HEK293T (cell line): Measurements from ENCODE around the gene KIF12.

Source experiments
- CTCF ChIA-PET: fragments of 350-600 bp; formaldehyde crosslinking; extraction: SDS; loops from one replicate; lab custom pipeline; 2021; ENCODE audit warnings: antibody characterized with exemption, inconsistent platforms; lab: Yijun Ruan, JAX
- POLR2A ChIA-PET: fragments of 350-600 bp; formaldehyde crosslinking; extraction: SDS; loops from one replicate; lab custom pipeline; 2020; ENCODE audit warnings: antibody characterized with exemption, inconsistent platforms; lab: Yijun Ruan, JAX
- DNase-seq: peaks from one replicate; pipeline ENCODE4 v3.0.0; 2012; ENCODE audit warnings: mixed read lengths; ENCODE audit errors: extremely low spot score
- ARNT ChIP-seq: fragments of 450-650 bp; IDR thresholded peaks from 2 replicates; pipeline ENCODE4 v1.6.1; 2017; ENCODE audit warnings: mild to moderate bottlenecking
- BHLHE40 ChIP-seq: fragments of 450-650 bp; IDR thresholded peaks from 2 replicates; pipeline ENCODE4 v1.6.1; 2016; ENCODE audit warnings: mild to moderate bottlenecking, moderate library complexity, borderline replicate concordance
- CTBP1 ChIP-seq: fragments of 450-650 bp; IDR thresholded peaks from 2 replicates; pipeline ENCODE4 v1.6.1; 2016; ENCODE audit warnings: borderline replicate concordance
- ELF4 ChIP-seq: fragments of 450-650 bp; IDR thresholded peaks from 2 replicates; pipeline ENCODE4 v1.6.1; 2017; ENCODE audit warnings: antibody characterized with exemption
- FOXA1 ChIP-seq: fragments of 450-650 bp; IDR thresholded peaks from 2 replicates; pipeline ENCODE4 v1.6.1; 2016; ENCODE audit warnings: mild to moderate bottlenecking
- FOXK2 ChIP-seq: fragments of 450-650 bp; IDR thresholded peaks from 2 replicates; pipeline ENCODE4 v1.6.1; 2016; ENCODE audit warnings: mild to moderate bottlenecking
- FOXM1 ChIP-seq: fragments of 450-650 bp; IDR thresholded peaks from 2 replicates; pipeline ENCODE4 v1.6.1; 2017; ENCODE audit warnings: mild to moderate bottlenecking, borderline replicate concordance
- HDGF ChIP-seq: fragments of 450-650 bp; IDR thresholded peaks from 2 replicates; pipeline ENCODE4 v1.6.1; 2017; ENCODE audit warnings: antibody characterized with exemption, borderline replicate concordance
- L3MBTL2 ChIP-seq: fragments of 450-650 bp; conservative IDR thresholded peaks from 2 replicates; pipeline ENCODE4 v1.6.1; 2016; ENCODE audit warnings: mild to moderate bottlenecking
- LEF1 ChIP-seq: fragments of 450-650 bp; IDR thresholded peaks from 2 replicates; pipeline ENCODE4 v1.6.1; 2017; ENCODE audit warnings: mild to moderate bottlenecking, borderline replicate concordance
- NFRKB ChIP-seq: fragments of 450-650 bp; IDR thresholded peaks from 2 replicates; pipeline ENCODE4 v1.6.1; 2016; ENCODE audit warnings: mild to moderate bottlenecking, moderate library complexity
- PKNOX1 ChIP-seq: fragments of 450-650 bp; IDR thresholded peaks from 2 replicates; pipeline ENCODE4 v1.6.1; 2016
- SP1 ChIP-seq: fragments of 450-650 bp; IDR thresholded peaks from 2 replicates; pipeline ENCODE4 v1.6.1; 2017
- SUZ12 ChIP-seq: fragments of 450-650 bp; IDR thresholded peaks from 2 replicates; pipeline ENCODE4 v1.6.1; 2016; ENCODE audit warnings: mild to moderate bottlenecking
- TARDBP ChIP-seq: fragments of 450-650 bp; IDR thresholded peaks from 2 replicates; pipeline ENCODE4 v1.6.1; 2016
- ZNF384 ChIP-seq: fragments of 450-650 bp; IDR thresholded peaks from 2 replicates; pipeline ENCODE4 v1.6.1; 2016

Gene KIF12

GRCh38 chr9:114108016-114108833 is 9.1 kb upstream of the KIF12 start:
- POLR2A ChIA-PET: no interaction called here
- CTCF ChIA-PET: interaction anchor here (0.5 to 3.7 kb wide), 26 partner anchors 8 to 637 kb away, joined by 3 to 37 read pairs (median 4); partner anchors contain the start of genes COL27A1 and KIF12
- peak; percentile 87 for DNase-seq
- TF ChIP-seq NFRKB (no peak), FOXA1 (no peak), HDGF (no peak), FOXK2 (no peak), PKNOX1 (no peak)

- ChIA-PET CTCF (interaction anchor here (0.7 to 3.7 kb wide), 19 partner anchors 8 to 191 kb away, joined by 3 to 37 read pairs (median 5); partner anchors contain the start of genes COL27A1 and KIF12), POLR2A (no interaction called here)
- no peak for TF ChIP-seq CTBP1
- no peak for TF ChIP-seq L3MBTL2
- no peak for TF ChIP-seq TARDBP
- TF ChIP-seq ARNT: no peak
- no peak for TF ChIP-seq SP1
- TF ChIP-seq ELF4: no peak
- TF ChIP-seq FOXK2: no peak
- no peak for TF ChIP-seq FOXM1
- no peak for TF ChIP-seq PKNOX1
- no peak for TF ChIP-seq FOXA1
- no peak for TF ChIP-seq BHLHE40
- TF ChIP-seq ZNF384: no peak
- TF ChIP-seq SUZ12: no peak
- TF ChIP-seq HDGF: no peak
- TF ChIP-seq LEF1: no peak
- no peak for TF ChIP-seq NFRKB
- no peak for DNase-seq
Observed at GRCh38 chr9:114107286-114108001, 8.4 kb upstream of the KIF12 start.

GRCh38 chr9:114105236-114105635 is 6.1 kb upstream of the KIF12 start:
- CTCF ChIA-PET: interaction anchor here (2.2 kb wide), 1 partner anchor 185 kb away, joined by 10 read pairs; no protein-coding TSS in a partner anchor
- no peak for DNase-seq
- POLR2A ChIA-PET: no interaction called here
- TF ChIP-seq ARNT (no peak), BHLHE40 (no peak), CTBP1 (no peak), L3MBTL2 (no peak), FOXM1 (no peak), SUZ12 (no peak), NFRKB (no peak)

- ChIA-PET POLR2A (no interaction called here), CTCF (interaction anchor here (1.5 kb wide), 1 partner anchor 189 kb away, joined by 5 read pairs; no protein-coding TSS in a partner anchor)
- DNase-seq: no peak
- no peak for TF ChIP-seq HDGF
- TF ChIP-seq ZNF384: peak; percentile 57; the same call in 1 of the 2 replicates
Observed at GRCh38 chr9:114102484-114102883, 3.4 kb upstream of the KIF12 start.

GRCh38 chr9:114100536-114100935 is 1.4 kb upstream of the KIF12 start:
- no peak for DNase-seq
- TF ChIP-seq FOXM1 (no peak), NFRKB (no peak), ARNT (no peak), PKNOX1 (no peak), L3MBTL2 (no peak), CTBP1 (no peak), BHLHE40 (no peak), TARDBP (no peak)
- ChIA-PET CTCF (no interaction called here), POLR2A (no interaction called here)

GRCh38 chr9:114099669-114100270 is 678 bp upstream of the KIF12 start:
- CTCF ChIA-PET: interaction anchor here (0.6 to 1.7 kb wide), 5 partner anchors 8 to 684 kb away, joined by 3 to 8 read pairs (median 5); no protein-coding TSS in a partner anchor
- POLR2A ChIA-PET: no interaction called here

More at GRCh38 chr9:114099669-114100270, 678 bp upstream of the KIF12 start:
- no peak for DNase-seq
- TF ChIP-seq SP1 (no peak), BHLHE40 (no peak), FOXA1 (no peak), CTBP1 (no peak), HDGF (no peak), FOXM1 (no peak), SUZ12 (no peak), PKNOX1 (no peak), ZNF384 (no peak), TARDBP (no peak)
